K562 (cell line): ENCODE data around the gene AGT. TPM values are rescaled to one million over a fixed set of nuclear protein-coding genes. Genes with fewer than 3 reads are reported as not detected.

Experiments
- ATAC-seq: fragments of 200-7000 bp; cut with Tn5 transposase; 3 replicates; pipeline ENCODE4 v1.9.1; 2020; ENCODE audit warnings: moderate library complexity
- BruUV-seq: library from RNA; stranded (reverse); fragments of 400-500 nt; replicated peaks from 2 replicates; lab custom pipeline; 2021; lab: Mats Ljungman, UMichigan
- CTCF ChIA-PET: fragments of 300-600 bp; formaldehyde crosslinking; extraction: SDS; loops from one replicate; lab custom pipeline; 2021; ENCODE audit warnings: low intra/inter-chr PET ratio; lab: Yijun Ruan, JAX
- POLR2A ChIA-PET: fragments of 300-600, 350-650 bp; sonication (Branson Sonifier 250); formaldehyde crosslinking; extraction: SDS; loops from one replicate; lab custom pipeline; 2021; ENCODE audit warnings: antibody characterized with exemption, inconsistent platforms; lab: Yijun Ruan, JAX
- DNase-seq, 4 experiments: peaks; one replicate each; pipeline versions ENCODE4 v3.0.0 to v3.0.0-alpha.2; 2011 to 2018; ENCODE audit warnings: low spot score in 3 of 4, mixed read lengths in 3 of 4; ENCODE audit errors: extremely low read depth in 1 of 4
- FAIRE-seq: peaks from 2 replicates; lab custom pipeline; 2011; peaks lifted over from hg19 to GRCh38; lab: Jason Lieb, UNC
- H2AFZ ChIP-seq: 2 replicates; pipeline ENCODE4 v1.6.0; 2011; ENCODE audit warnings: low read depth, low read length, control low read depth, inconsistent platforms
- H3K27ac ChIP-seq: fragments of 200-600 bp; 3 replicates; pipeline ENCODE4 v1.8.0; 2011; ENCODE audit warnings: low read depth, mild to moderate bottlenecking, control low read depth, inconsistent platforms, low read length, moderate library complexity, mixed read lengths; ENCODE audit errors: extremely low read depth
- H3K27me3 ChIP-seq, 2 experiments: fragments of 300-600 bp in 1 of 2; 2 replicates in 1 of 2; 3 replicates in 1 of 2; pipeline versions ENCODE4 v1.6.0 to v1.8.0; 2011; ENCODE audit warnings: inconsistent platforms in 2 of 2, low read length in 2 of 2, mild to moderate bottlenecking in 1 of 2, mixed read lengths in 1 of 2, moderate library complexity in 1 of 2; ENCODE audit not compliant: control insufficient read depth in 2 of 2, insufficient read depth in 2 of 2
- H3K36me3 ChIP-seq: fragments of 300-600 bp; 3 replicates; pipeline ENCODE4 v1.8.0; 2011; ENCODE audit warnings: mild to moderate bottlenecking, low read length, inconsistent platforms; ENCODE audit not compliant: control insufficient read depth, insufficient read depth
- H3K4me1 ChIP-seq, 2 experiments: fragments of 200-600 bp in 1 of 2; replicated peaks in 1 of 2; 2 replicates in 1 of 2; 3 replicates in 1 of 2; pipeline versions ENCODE4 v1.5.1 to v1.8.0; 2011; ENCODE audit warnings: inconsistent platforms in 2 of 2, low read length in 2 of 2, mild to moderate bottlenecking in 1 of 2, mixed read lengths in 1 of 2, moderate library complexity in 1 of 2; ENCODE audit not compliant: control insufficient read depth in 2 of 2, insufficient read depth in 2 of 2
- H3K4me2 ChIP-seq: 2 replicates; pipeline ENCODE4 v1.6.1; 2011; ENCODE audit warnings: low read length, control low read depth, inconsistent platforms, mixed read lengths; ENCODE audit not compliant: insufficient read depth
- H3K4me3 ChIP-seq: fragments of 200-600 bp; sonication (generic), shearing (Covaris generic); 2 replicates; pipeline ENCODE4 v1.5.1; 2016; ENCODE audit warnings: control low read depth, inconsistent platforms
- H3K79me2 ChIP-seq: fragments of 200-600 bp; 3 replicates; pipeline ENCODE4 v1.8.0; 2011; ENCODE audit warnings: low read length, inconsistent platforms; ENCODE audit not compliant: control insufficient read depth, insufficient read depth
- H3K9ac ChIP-seq, 2 experiments: 2 replicates each; pipeline versions ENCODE4 v1.6.0 to v1.6.1; 2011; ENCODE audit warnings: low read depth in 2 of 2, low read length in 2 of 2, control low read depth in 1 of 2, inconsistent platforms in 1 of 2, mild to moderate bottlenecking in 1 of 2, mixed read lengths in 1 of 2; ENCODE audit not compliant: insufficient read depth in 1 of 2
- H3K9me1 ChIP-seq: one replicate; pipeline ENCODE4 v1.6.0; 2011; ENCODE audit warnings: inconsistent platforms, mild to moderate bottlenecking, low read length, moderate library complexity; ENCODE audit not compliant: control insufficient read depth, insufficient read depth
- H3K9me3 ChIP-seq: replicated peaks from 2 replicates; pipeline ENCODE4 v1.5.1; 2011; ENCODE audit warnings: low read depth, low read length, inconsistent platforms; ENCODE audit not compliant: control insufficient read depth, insufficient read depth
- H4K20me1 ChIP-seq: replicated peaks from 2 replicates; pipeline ENCODE4 v1.6.1; 2011; ENCODE audit warnings: low read length, inconsistent platforms, mixed read lengths; ENCODE audit not compliant: control insufficient read depth, insufficient read depth
- CBX1 ChIP-seq: sonication (generic); IDR thresholded peaks from 2 replicates; pipeline ENCODE4 v1.6.1; 2016; ENCODE audit warnings: antibody characterized with exemption, low read depth, mild to moderate bottlenecking
- ETS1 ChIP-seq: conservative IDR thresholded peaks from 2 replicates; pipeline ENCODE4 v1.6.1; 2011; ENCODE audit warnings: low read depth, mild to moderate bottlenecking, low read length; ENCODE audit not compliant: control insufficient read depth
- ETV6 ChIP-seq, 3 experiments: fragments of 150-350 bp in 1 of 3; sonication (generic) in 1 of 3; formaldehyde crosslinking in 1 of 3; IDR thresholded peaks; 2 replicates each; pipeline versions ENCODE4 v1.6.1 to v1.8.0; 2014 to 2022; ENCODE audit warnings: borderline replicate concordance in 2 of 3, low read depth in 2 of 3, antibody characterized with exemption in 1 of 3, low read length in 1 of 3, mild to moderate bottlenecking in 1 of 3, missing genetic modification reagents in 1 of 3
- HSF4 ChIP-seq: fragments of 250-450 bp; sonication (Bioruptor Pico); IDR thresholded peaks from 2 replicates; pipeline ENCODE4 v2.1.2; 2022; ENCODE audit warnings: mild to moderate bottlenecking, moderate library complexity, borderline replicate concordance
- PHB ChIP-seq: fragments of 250-450 bp; sonication (Bioruptor Pico); IDR thresholded peaks from 2 replicates; pipeline ENCODE4 v1.5.0; 2021
- TBP ChIP-seq: optimal IDR thresholded peaks from 2 replicates; pipeline ENCODE3; 2011; ENCODE audit warnings: low read depth, low read length, improper control_type of control experiment
- ZFPM2 ChIP-seq: fragments of 250-450 bp; sonication (Bioruptor Pico); IDR thresholded peaks from 2 replicates; pipeline ENCODE4 v1.5.1; 2022; ENCODE audit warnings: mild to moderate bottlenecking
- ZNF518B ChIP-seq: fragments of 250-450 bp; sonication (Bioruptor Pico); IDR thresholded peaks from 2 replicates; pipeline ENCODE4 v1.5.0; 2021; ENCODE audit warnings: mild to moderate bottlenecking, moderate library complexity
- ZNF583 ChIP-seq: fragments of 250-450 bp; sonication (Bioruptor Pico); IDR thresholded peaks from 2 replicates; pipeline ENCODE4 v1.4.0; 2020
- ZNF75A ChIP-seq: fragments of 450-650 bp; formaldehyde crosslinking; IDR thresholded peaks from 2 replicates; pipeline ENCODE4 v1.4.0; 2020; ENCODE audit warnings: mild to moderate bottlenecking
- WGBS: fragments of 100-300 bp; shearing (Covaris generic); methylation state at CpG from one replicate; pipeline ENCODE4 v1.1.6; 2016; ENCODE audit warnings: low coverage, mixed read lengths; ENCODE audit not compliant: insufficient coverage; ENCODE audit errors: missing lambda C conversion rate; 5-methylcytosine and 5-hydroxymethylcytosine counted together
- in situ Hi-C: fragments of 300-500 bp; cut with MboI; formaldehyde crosslinking; loops from 4 replicates; pipeline ENCODE4 v1.15.0; 2018; ENCODE audit warnings: inconsistent platforms, mixed read lengths
- intact Hi-C: fragments of 100-400 bp; cut with micrococcal nuclease; formaldehyde crosslinking; loops from 2 replicates; pipeline ENCODE4 v1.14.2; 2022
- polyA plus RNA-seq, 8 experiments: library from polyadenylated mRNA; depleted of rRNA in 4 of 8; stranded (reverse) in 5 of 8; unstranded in 3 of 8; fragments of >200 nt; fragmentation: Nextera tagmentation in 2 of 8; fragmentation: Illumina TruSeq in 1 of 8; extraction: Ambion mirVana in 2 of 8; extraction: Trizol in 1 of 8; gene quantifications; 2 replicates each; pipeline versions ENCODE4 v1.2.1 to v1.2.3, GENCODE V29; 2011 to 2014; ENCODE audit warnings: inconsistent platforms in 1 of 8, missing spikeins in 1 of 8
- total RNA-seq, 7 experiments: library from RNA; depleted of rRNA in 6 of 7; stranded (reverse); fragments of >200 nt in 6 of 7; fragmentation: Illumina TruSeq in 2 of 7; extraction: Trizol in 2 of 7; gene quantifications; 2 replicates each; pipeline versions ENCODE4 v1.2.1 to v1.2.3, GENCODE V29; 2011 to 2021; ENCODE audit warnings: low replicate concordance in 1 of 7
- TF ChIP-seq, protein P1 (sequence below): fragments of 250-450 bp; sonication (Bioruptor Pico); IDR thresholded peaks from 2 replicates; pipeline ENCODE4 v1.8.0; 2021; ENCODE audit warnings: moderate library complexity, mild to moderate bottlenecking, inconsistent platforms
- TF ChIP-seq, protein P2 (sequence below), 2 experiments: fragments of 450-650 bp in 1 of 2; sonication (generic) in 1 of 2; formaldehyde crosslinking; conservative IDR thresholded peaks; 2 replicates each; pipeline versions ENCODE4 v1.4.0 to v1.8.1; 2020 to 2022; ENCODE audit warnings: mild to moderate bottlenecking in 1 of 2, missing genetic modification reagents in 1 of 2

AGT gene
- total and polyA plus RNA-seq, 9 of the 15 experiments (the other 6 are each of a cell fraction or from before 2014, with no cell fraction given) = 0.40 TPM; not detected in 8

DNA sequence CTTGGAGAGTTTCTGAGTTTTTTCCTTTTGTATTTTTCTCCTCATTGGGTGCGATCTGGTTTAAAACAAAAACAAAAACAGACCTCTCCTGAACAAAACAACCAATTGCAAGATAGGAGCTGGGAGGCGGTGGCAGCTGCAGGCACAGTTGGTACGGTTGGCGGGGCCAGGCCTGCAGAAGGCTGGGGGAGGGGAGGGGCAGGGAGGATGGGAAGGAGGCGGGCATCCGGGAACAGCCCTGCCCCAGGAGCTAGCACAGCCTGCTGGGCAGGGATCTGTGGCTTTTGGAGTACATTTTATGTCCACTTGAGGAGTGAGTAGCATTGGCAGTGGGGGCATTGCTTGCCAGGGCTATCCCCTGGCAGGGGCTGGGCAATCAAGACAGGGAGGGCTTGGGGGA is 38.5 kb upstream of the AGT start:
- H3K4me2 ChIP-seq = no peak overlapping the region
- H4K20me1 ChIP-seq = no peaks in the 10 kb centered on the region
- H3K4me3 ChIP-seq = no peak overlapping the region
- no peak overlapping the region for H3K9ac ChIP-seq
- no peak for TF ChIP-seq CBX1
- TF ChIP-seq TBP = no peak
- TF ChIP-seq ETV6 (IDR thresholded peaks at IDR 0.05; ENCODE audit: borderline replicate concordance in 1 of 2, low read depth in 2 of 2, low read length in 1 of 2) = no peak
- no peak for TF ChIP-seq ETV6 (CRISPR knock-in tag; IDR thresholded peaks at IDR 0.05; ENCODE audit: borderline replicate concordance)
- TF ChIP-seq PHB (CRISPR knock-in tag) = no peak
- no peak for TF ChIP-seq ETS1
- no peak for TF ChIP-seq ZNF518B (CRISPR knock-in tag)
- TF ChIP-seq, protein P1, sequence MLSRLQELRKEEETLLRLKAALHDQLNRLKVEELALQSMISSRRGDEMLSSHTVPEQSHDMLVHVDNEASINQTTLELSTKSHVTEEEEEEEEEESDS (CRISPR knock-in tag) = no peak
- no peak for TF ChIP-seq ZNF583 (CRISPR knock-in tag)
- TF ChIP-seq, protein P2, sequence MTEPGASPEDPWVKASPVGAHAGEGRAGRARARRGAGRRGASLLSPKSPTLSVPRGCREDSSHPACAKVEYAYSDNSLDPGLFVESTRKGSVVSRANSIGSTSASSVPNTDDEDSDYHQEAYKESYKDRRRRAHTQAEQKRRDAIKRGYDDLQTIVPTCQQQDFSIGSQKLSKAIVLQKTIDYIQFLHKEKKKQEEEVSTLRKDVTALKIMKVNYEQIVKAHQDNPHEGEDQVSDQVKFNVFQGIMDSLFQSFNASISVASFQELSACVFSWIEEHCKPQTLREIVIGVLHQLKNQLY (CRISPR knock-in tag; conservative IDR thresholded peaks at IDR 0.05) = no peak
- TF ChIP-seq HSF4 (CRISPR knock-in tag) = no peak
- TF ChIP-seq ZNF75A (CRISPR knock-in tag) = no peak
- TF ChIP-seq ZFPM2 (CRISPR knock-in tag) = no peak
- H2AFZ ChIP-seq = no peak overlapping the region
- no peak overlapping the region for H3K27ac ChIP-seq
- WGBS = 10% methylated on average over 6 of the region's 6 CpGs
- ATAC-seq (no peak), FAIRE-seq (no peak), DNase-seq (no peak)
- intact Hi-C loops (no loop called here), in situ Hi-C loops (no loop called here)
- peaks cover 0 to 6% of the 10 kb centered on the region in 2 experiments; a peak in 1 of 5 replicates for H3K4me1 ChIP-seq
- peaks cover 30 to 61% of the 10 kb centered on the region in 2 experiments; a peak in 4 of 5 replicates for H3K27me3 ChIP-seq
- no TSS peak for BruUV-seq
- no peaks in the 10 kb centered on the region for H3K9me1 ChIP-seq
- H3K79me2 ChIP-seq = no peaks in the 10 kb centered on the region
- ChIA-PET CTCF (no interaction called here), POLR2A (interaction anchor here (0.7 kb wide), 1 partner anchor 1721 kb away, joined by 3 read pairs; no protein-coding TSS in a partner anchor)
- no peaks in the 10 kb centered on the region for H3K36me3 ChIP-seq
- H3K9me3 ChIP-seq = no peaks in the 10 kb centered on the region
